Ovary (tissue), 3 donors: Measurements from ENCODE around the gene TRPV4.

Experiments used
- CTCF ChIP-seq, 3 donors: fragments of 450-650 bp in 2 of 3; fragments of 200-600 bp in 1 of 3; IDR thresholded peaks; one replicate each; pipeline versions ENCODE4 v1.5.1 to v1.8.0; 2016 to 2022; ENCODE audit warnings: antibody characterized with exemption in 3 of 3, mild to moderate bottlenecking in 1 of 3
- EP300 ChIP-seq: sonication (generic); formaldehyde crosslinking; IDR thresholded peaks from one replicate; pipeline ENCODE4 v1.6.1; 2017; ENCODE audit warnings: antibody characterized with exemption
- donor health status: DM: no; HTN: no; CAD: no.

GRCh38 chr12:109815225-109815624 is 18.0 kb downstream of the TRPV4 start:
- TF ChIP-seq EP300 (no peak), CTCF (IDR thresholded peaks at IDR 0.05) (no peak)
